ENCODE data around the gene UPF1.

GRCh38 chr19:18861235-18861634, 29.5 kb downstream of the UPF1 start:
- TF ChIP-seq EZH2 (IDR thresholded peaks at IDR 0.05) (no peak), CTCF (IDR thresholded peaks at IDR 0.05) (no peak), EZH2phosphoT487 (IDR thresholded peaks at IDR 0.05) (no peak)
